Measurements from ENCODE around the gene RUNDC1.
A peak's percentile ranks its signal among the peaks of the same experiment; 100 is the strongest.

RUNDC1 gene

DNA sequence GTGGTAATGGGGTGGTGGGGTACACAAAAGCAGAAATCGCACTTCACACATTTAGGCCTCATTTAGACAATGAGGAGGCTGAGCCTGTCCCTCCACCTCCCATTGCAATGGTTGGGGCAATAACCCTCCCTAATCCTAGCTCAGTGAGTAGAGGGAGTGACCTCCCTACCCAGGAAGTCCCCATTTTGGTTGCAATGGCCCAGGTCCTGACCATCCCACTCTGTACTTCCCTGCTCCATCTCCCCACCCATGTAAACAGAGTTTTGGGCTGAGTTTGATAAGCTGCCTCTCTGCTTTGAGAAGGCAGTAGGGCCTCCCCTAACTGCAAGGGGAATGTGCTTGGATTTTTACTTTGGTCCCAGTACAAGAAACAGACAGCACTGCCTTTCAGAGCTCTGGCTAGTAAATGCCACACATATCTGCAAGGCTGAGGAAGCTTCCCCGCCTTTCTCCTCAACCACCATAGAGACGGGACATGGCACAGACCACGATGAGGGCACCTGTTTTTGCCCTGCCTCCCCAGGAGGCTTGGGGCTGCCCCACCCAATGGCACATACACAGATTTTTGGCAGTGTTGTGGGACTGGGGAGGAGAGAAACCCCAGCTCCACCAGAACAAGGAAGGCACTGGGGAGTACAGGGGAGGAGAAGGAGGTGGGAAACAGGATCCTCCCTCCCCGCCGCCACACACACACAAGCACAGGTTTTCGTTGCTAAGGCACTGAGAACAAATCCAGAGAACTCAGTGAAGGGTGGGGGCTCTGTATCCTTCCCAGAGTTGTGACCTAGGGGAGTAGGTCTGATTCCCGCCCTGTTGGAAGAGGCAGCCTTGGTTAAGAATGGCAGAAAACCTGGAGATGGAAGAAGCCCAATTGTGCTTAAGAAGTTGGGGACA lies 34.5 kb downstream of the RUNDC1 start:
- Histone ChIP-seq H3K9me3 (no peaks in the 10 kb centered on the region), H3K27ac (peak overlapping the region; percentile 33), H3K4me1 (peaks cover 0 to 14% (median 7%) of the 10 kb centered on the region in 4 donors), H3K27me3 (no peaks in the 10 kb centered on the region), H3K4me3 (no peak overlapping the region), H3K36me3 (peaks cover 9 to 65% (median 43%) of the 10 kb centered on the region in 3 donors)
- intact Hi-C loops (cut with DNase I; ENCODE audit: low total_unique reads) = loop anchor here (5.0 kb wide), 2 partner anchors 112 to 322 kb away; partner anchors contain the start of gene BRCA1
- DNase-seq = no peak
- TF ChIP-seq, protein P1, sequence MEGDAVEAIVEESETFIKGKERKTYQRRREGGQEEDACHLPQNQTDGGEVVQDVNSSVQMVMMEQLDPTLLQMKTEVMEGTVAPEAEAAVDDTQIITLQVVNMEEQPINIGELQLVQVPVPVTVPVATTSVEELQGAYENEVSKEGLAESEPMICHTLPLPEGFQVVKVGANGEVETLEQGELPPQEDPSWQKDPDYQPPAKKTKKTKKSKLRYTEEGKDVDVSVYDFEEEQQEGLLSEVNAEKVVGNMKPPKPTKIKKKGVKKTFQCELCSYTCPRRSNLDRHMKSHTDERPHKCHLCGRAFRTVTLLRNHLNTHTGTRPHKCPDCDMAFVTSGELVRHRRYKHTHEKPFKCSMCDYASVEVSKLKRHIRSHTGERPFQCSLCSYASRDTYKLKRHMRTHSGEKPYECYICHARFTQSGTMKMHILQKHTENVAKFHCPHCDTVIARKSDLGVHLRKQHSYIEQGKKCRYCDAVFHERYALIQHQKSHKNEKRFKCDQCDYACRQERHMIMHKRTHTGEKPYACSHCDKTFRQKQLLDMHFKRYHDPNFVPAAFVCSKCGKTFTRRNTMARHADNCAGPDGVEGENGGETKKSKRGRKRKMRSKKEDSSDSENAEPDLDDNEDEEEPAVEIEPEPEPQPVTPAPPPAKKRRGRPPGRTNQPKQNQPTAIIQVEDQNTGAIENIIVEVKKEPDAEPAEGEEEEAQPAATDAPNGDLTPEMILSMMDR (IDR thresholded peaks at IDR 0.05) = no peak

DNA sequence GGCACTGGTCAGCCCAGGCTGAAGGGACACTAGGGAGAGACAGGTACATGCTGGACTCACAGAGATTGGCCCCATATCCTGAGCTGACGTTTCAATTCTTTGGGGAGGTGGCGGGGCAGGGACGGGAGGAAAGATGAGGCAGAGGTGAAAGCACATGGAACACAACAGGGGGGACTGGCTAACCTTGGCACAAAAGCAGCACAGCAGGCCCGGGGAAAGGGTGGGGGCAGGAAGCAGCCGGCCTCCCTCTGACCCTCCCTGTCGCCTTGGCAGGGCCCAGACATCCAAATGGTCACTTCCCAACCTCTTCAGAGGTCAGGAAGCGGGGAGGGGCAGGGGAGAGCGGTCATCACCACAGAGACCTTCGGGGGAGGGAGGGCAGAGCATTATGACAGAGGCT lies 35.2 kb downstream of the RUNDC1 start:
- peak; percentile 56 to 76 for DNase-seq
- Histone ChIP-seq H3K27me3 (no peaks in the 10 kb centered on the region), H3K4me3 (no peak overlapping the region), H3K4me1 (peaks cover 0 to 20% (median 14%) of the 10 kb centered on the region in 4 donors), H3K9me3 (no peaks in the 10 kb centered on the region), H3K36me3 (peaks cover 9 to 65% (median 43%) of the 10 kb centered on the region in 3 donors), H3K27ac (peak overlapping the region in 1 of 2 donors; percentile 33)
- TF ChIP-seq, protein P1 (IDR thresholded peaks at IDR 0.05) = no peak
- intact Hi-C loops (cut with DNase I; ENCODE audit: low total_unique reads) = loop anchor here (5.0 kb wide), 2 partner anchors 112 to 322 kb away; partner anchors contain the start of gene BRCA1

DNA sequence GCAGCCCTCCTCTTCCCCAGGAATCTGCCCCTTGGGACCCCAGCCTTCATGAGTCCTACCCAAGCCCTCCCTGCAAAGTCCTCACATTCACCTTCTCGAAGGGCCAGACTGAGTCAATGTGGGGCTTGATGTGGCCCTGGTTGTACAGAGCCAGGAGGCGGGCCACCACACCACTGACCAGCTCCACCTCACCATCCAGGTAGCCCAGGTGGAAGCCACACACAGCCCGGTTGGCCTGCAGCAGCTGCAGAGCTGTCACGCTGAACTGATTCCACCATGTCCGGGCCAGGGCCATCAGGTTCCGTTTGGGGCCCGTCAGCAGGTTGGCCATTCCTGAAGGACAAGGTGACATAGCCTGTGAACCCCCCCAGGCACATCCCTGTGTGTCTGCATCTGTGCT lies 35.9 kb downstream of the RUNDC1 start:
- intact Hi-C loops (cut with DNase I; ENCODE audit: low total_unique reads) = loop anchor here (5.0 kb wide), 2 partner anchors 111 to 321 kb away; partner anchors contain the start of gene BRCA1
- H3K36me3 ChIP-seq = peaks cover 9 to 65% (median 43%) of the 10 kb centered on the region in 3 donors
- H3K4me1 ChIP-seq = peaks cover 0 to 25% (median 16%) of the 10 kb centered on the region in 4 donors
- no peaks in the 10 kb centered on the region for H3K9me3 ChIP-seq
- TF ChIP-seq, protein P1 (IDR thresholded peaks at IDR 0.05) = no peak
- H3K27me3 ChIP-seq = no peaks in the 10 kb centered on the region
- no peak overlapping the region for H3K4me3 ChIP-seq
- DNase-seq = no peak
- no peak overlapping the region for H3K27ac ChIP-seq

DNA sequence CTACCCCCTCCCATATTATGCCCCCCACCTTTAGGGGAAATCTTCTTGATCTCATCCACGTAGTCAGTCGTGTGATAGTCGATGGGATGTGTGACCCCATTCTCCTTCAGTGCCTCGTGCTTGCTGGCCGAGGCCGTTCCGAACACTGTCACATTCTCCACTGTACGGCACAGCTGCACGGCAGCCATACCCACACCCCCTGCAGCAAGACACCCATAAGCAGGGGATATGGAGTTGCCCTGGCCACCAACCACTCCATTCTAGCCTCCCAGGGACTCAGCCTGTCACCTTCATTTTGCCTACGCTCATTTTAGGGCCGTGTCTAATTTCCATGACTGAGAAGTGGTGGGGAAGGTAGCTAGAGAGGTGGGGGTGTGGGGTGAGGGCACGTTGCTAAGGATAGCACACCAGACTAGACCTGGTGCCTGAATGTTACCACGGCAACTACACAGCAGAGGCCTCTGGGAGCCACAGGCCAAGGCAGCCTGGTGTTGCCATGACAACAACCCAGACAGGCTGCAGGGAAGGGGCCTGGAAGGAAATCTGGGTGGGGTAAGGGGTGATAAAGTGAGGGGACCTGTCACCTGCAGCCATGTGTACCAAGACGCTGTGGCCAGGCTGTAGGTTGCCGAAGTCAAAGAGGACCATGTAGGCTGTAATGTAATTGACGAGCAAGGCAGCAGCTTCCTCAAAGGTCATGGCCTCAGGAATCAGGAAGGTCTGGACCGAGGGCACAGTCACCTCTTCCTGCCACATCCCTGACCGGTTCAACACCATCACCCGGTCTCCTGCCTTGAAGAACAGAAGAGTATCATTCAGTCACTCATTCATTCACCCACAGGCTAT lies 37.9 kb downstream of the RUNDC1 start:
- DNase-seq = no peak
- no peaks in the 10 kb centered on the region for H3K27me3 ChIP-seq
- no peaks in the 10 kb centered on the region for H3K9me3 ChIP-seq
- intact Hi-C loops (cut with DNase I; ENCODE audit: low total_unique reads) = loop anchor here (5.0 kb wide), 2 partner anchors 109 to 319 kb away; partner anchors contain the start of gene BRCA1
- H3K4me3 ChIP-seq = no peak overlapping the region
- TF ChIP-seq, protein P1 (IDR thresholded peaks at IDR 0.05) = no peak
- peaks cover 9 to 54% (median 43%) of the 10 kb centered on the region in 3 donors for H3K36me3 ChIP-seq
- H3K4me1 ChIP-seq = peaks cover 0 to 29% (median 22%) of the 10 kb centered on the region in 4 donors
- H3K27ac ChIP-seq = peak overlapping the region in 1 of 2 donors; percentile 23

DNA sequence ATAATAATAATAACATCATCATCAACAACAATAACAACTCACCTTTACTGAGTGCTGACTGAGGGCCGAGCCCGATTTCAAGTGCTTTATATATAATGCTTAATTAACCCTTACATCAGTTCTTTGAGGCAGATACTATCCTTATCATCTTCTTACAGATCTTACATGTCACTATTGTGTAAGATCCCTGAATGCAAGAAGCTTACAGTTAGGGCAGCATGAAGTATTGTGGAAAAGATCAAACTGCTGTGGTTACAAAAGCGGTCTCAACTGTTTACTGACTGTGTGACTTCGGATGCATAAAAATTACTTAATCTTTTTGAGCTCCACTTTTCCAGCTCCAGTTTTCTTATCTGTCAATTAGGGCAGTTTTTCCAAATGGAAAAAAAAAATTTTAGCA lies 38.6 kb downstream of the RUNDC1 start:
- TF ChIP-seq, protein P1 (IDR thresholded peaks at IDR 0.05) = no peak
- H3K36me3 ChIP-seq = peaks cover 9 to 47% (median 43%) of the 10 kb centered on the region in 3 donors
- H3K27me3 ChIP-seq = no peaks in the 10 kb centered on the region
- H3K4me3 ChIP-seq = no peak overlapping the region
- peak overlapping the region in 1 of 2 donors; percentile 23 for H3K27ac ChIP-seq
- intact Hi-C loops (cut with DNase I; ENCODE audit: low total_unique reads) = loop anchor here (5.0 kb wide), 2 partner anchors 108 to 318 kb away; partner anchors contain the start of gene BRCA1
- no peaks in the 10 kb centered on the region for H3K9me3 ChIP-seq
- peaks cover 0 to 29% (median 23%) of the 10 kb centered on the region in 4 donors for H3K4me1 ChIP-seq
- DNase-seq = no peak
